Measurements from ENCODE around the gene NUDCD3.

NUDCD3 gene

DNA sequence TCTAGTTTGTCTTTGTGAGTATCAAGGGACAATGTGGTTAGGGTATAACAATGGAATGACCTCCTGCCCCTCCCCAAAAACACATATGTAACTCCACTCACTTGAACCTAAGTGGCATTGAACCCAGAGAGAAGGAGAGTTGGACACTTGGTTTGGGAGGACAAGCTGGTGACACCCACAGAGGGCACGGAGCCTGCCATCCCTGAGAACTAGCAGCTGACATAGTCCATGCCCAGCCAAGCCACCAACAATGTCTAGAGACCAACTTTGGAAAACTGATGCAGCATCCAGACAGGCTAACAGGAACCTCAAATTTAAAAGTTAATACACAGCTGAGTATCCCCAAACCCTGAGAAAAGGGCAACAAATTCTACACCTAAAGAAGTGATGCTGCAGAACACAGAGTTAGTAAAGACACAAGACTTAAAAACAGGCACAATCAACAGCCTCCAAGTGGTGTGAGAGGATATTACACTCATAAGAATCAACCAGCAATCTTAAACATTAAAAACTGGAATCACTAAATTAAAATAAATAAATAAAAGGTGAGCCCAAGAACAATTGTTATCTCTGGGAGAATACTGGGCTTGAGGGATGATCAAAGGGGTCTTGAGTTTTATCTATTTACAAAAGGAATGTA lies 27.2 kb downstream of the NUDCD3 start:
- no peak for DNase-seq (ENCODE audit: extremely low spot score)
- TF ChIP-seq SP1 (IDR thresholded peaks at IDR 0.05) (no peak), ARNT (IDR thresholded peaks at IDR 0.05) (no peak), LEF1 (IDR thresholded peaks at IDR 0.05; ENCODE audit: borderline replicate concordance) (no peak), TARDBP (IDR thresholded peaks at IDR 0.05) (no peak), SUZ12 (IDR thresholded peaks at IDR 0.05) (no peak), NFRKB (IDR thresholded peaks at IDR 0.05) (no peak), ZNF384 (IDR thresholded peaks at IDR 0.05) (no peak), CTBP1 (IDR thresholded peaks at IDR 0.05; ENCODE audit: borderline replicate concordance) (no peak), BHLHE40 (IDR thresholded peaks at IDR 0.05; ENCODE audit: borderline replicate concordance) (no peak), L3MBTL2 (conservative IDR thresholded peaks at IDR 0.05) (no peak), ELF4 (IDR thresholded peaks at IDR 0.05) (no peak), FOXK2 (IDR thresholded peaks at IDR 0.05) (no peak), HDGF (IDR thresholded peaks at IDR 0.05; ENCODE audit: borderline replicate concordance) (no peak)
- ChIA-PET POLR2A (interaction anchor here (0.9 kb wide), 1 partner anchor 27 kb away, joined by 3 read pairs; the partner anchor contains the start of gene NUDCD3), CTCF (interaction anchor here (0.6 to 0.7 kb wide), 2 partner anchors 26 to 510 kb away, joined by 4 read pairs; no protein-coding TSS in a partner anchor)

DNA sequence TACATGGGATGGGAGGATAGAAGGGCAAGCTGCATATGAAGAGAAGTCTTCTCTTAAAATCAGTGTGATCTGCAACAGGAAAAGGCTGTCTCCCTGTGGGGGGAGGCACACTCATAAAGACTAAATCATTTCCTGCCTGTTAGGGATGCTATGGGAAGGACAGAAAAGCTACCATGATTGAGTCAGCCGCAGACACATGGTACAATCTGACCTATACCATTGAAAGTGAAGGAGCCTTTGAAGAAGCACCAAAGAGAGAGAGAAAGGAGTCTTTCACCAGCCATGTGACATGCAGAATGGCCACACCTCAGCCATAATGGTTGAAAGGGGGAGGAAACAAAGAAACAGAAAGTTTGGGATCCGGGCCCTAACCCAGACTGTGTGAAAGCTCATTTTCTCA lies 29.1 kb downstream of the NUDCD3 start:
- no peak for DNase-seq (ENCODE audit: extremely low spot score)
- CTCF ChIA-PET = no interaction called here
- no peak for TF ChIP-seq FOXM1 (IDR thresholded peaks at IDR 0.05; ENCODE audit: borderline replicate concordance)
- TF ChIP-seq TARDBP (IDR thresholded peaks at IDR 0.05) = no peak
- no peak for TF ChIP-seq SP1 (IDR thresholded peaks at IDR 0.05)
- no peak for TF ChIP-seq ELF4 (IDR thresholded peaks at IDR 0.05)
- no peak for TF ChIP-seq ARNT (IDR thresholded peaks at IDR 0.05)
- TF ChIP-seq LEF1 (IDR thresholded peaks at IDR 0.05; ENCODE audit: borderline replicate concordance) = no peak
- TF ChIP-seq ZNF384 (IDR thresholded peaks at IDR 0.05) = no peak
- TF ChIP-seq FOXK2 (IDR thresholded peaks at IDR 0.05) = no peak
- no peak for TF ChIP-seq NFRKB (IDR thresholded peaks at IDR 0.05)
- no peak for TF ChIP-seq L3MBTL2 (conservative IDR thresholded peaks at IDR 0.05)
- no peak for TF ChIP-seq FOXA1 (IDR thresholded peaks at IDR 0.05)
- TF ChIP-seq PKNOX1 (IDR thresholded peaks at IDR 0.05) = no peak
- TF ChIP-seq HDGF (IDR thresholded peaks at IDR 0.05; ENCODE audit: borderline replicate concordance) = no peak
- POLR2A ChIA-PET = no interaction called here

- CTCF ChIA-PET = interaction anchor here (0.6 kb wide), 1 partner anchor 17 kb away, joined by 3 read pairs; no protein-coding TSS in a partner anchor
- POLR2A ChIA-PET = no interaction called here
- DNase-seq (ENCODE audit: extremely low spot score) = no peak
- TF ChIP-seq ELF4 (IDR thresholded peaks at IDR 0.05) (no peak), L3MBTL2 (conservative IDR thresholded peaks at IDR 0.05) (no peak), BHLHE40 (IDR thresholded peaks at IDR 0.05; ENCODE audit: borderline replicate concordance) (no peak), FOXM1 (IDR thresholded peaks at IDR 0.05; ENCODE audit: borderline replicate concordance) (no peak), SP1 (IDR thresholded peaks at IDR 0.05) (no peak), NFRKB (IDR thresholded peaks at IDR 0.05) (no peak), LEF1 (IDR thresholded peaks at IDR 0.05; ENCODE audit: borderline replicate concordance) (no peak), ARNT (IDR thresholded peaks at IDR 0.05) (no peak), FOXA1 (IDR thresholded peaks at IDR 0.05) (no peak), ZNF384 (IDR thresholded peaks at IDR 0.05) (no peak), TARDBP (IDR thresholded peaks at IDR 0.05) (no peak), HDGF (IDR thresholded peaks at IDR 0.05; ENCODE audit: borderline replicate concordance) (no peak)
Observed at GRCh38 chr7:44460325-44460724, 30.1 kb downstream of the NUDCD3 start.

DNA sequence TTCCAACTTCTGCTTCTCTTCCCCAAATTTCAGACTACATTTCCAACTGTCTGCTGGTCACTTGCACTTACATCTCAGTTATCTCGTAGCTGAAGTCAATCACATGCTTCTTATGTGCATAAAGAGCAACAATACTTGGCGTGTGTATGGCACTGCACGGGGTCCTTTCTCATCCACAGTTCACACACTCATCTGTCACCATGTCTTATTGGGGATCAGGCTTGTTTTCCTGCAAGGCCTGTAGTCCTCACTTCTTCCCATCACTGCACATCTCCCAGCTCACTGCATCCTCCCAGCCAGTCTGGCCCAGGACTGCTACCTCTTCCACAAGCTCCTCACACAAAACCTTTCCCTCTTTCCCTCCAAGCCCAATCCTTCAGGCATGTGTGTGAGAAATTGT lies 35.3 kb downstream of the NUDCD3 start:
- POLR2A ChIA-PET = no interaction called here
- no peak for DNase-seq (ENCODE audit: extremely low spot score)
- CTCF ChIA-PET = no interaction called here
- no peak for TF ChIP-seq NFRKB (IDR thresholded peaks at IDR 0.05)
- TF ChIP-seq SUZ12 (IDR thresholded peaks at IDR 0.05) = no peak
- no peak for TF ChIP-seq FOXK2 (IDR thresholded peaks at IDR 0.05)
- TF ChIP-seq ELF4 (IDR thresholded peaks at IDR 0.05) = no peak
- TF ChIP-seq HDGF (IDR thresholded peaks at IDR 0.05; ENCODE audit: borderline replicate concordance) = no peak
- no peak for TF ChIP-seq L3MBTL2 (conservative IDR thresholded peaks at IDR 0.05)
- no peak for TF ChIP-seq LEF1 (IDR thresholded peaks at IDR 0.05; ENCODE audit: borderline replicate concordance)
- TF ChIP-seq BHLHE40 (IDR thresholded peaks at IDR 0.05; ENCODE audit: borderline replicate concordance) = no peak
- no peak for TF ChIP-seq CTBP1 (IDR thresholded peaks at IDR 0.05; ENCODE audit: borderline replicate concordance)
- no peak for TF ChIP-seq SP1 (IDR thresholded peaks at IDR 0.05)
- no peak for TF ChIP-seq FOXA1 (IDR thresholded peaks at IDR 0.05)
- no peak for TF ChIP-seq ZNF384 (IDR thresholded peaks at IDR 0.05)
- TF ChIP-seq TARDBP (IDR thresholded peaks at IDR 0.05) = no peak
- TF ChIP-seq FOXM1 (IDR thresholded peaks at IDR 0.05; ENCODE audit: borderline replicate concordance) = no peak
- TF ChIP-seq PKNOX1 (IDR thresholded peaks at IDR 0.05) = no peak
- no peak for TF ChIP-seq ARNT (IDR thresholded peaks at IDR 0.05)

GRCh38 chr7:44454348-44454747 lies 36.1 kb downstream of the NUDCD3 start:
- CTCF ChIA-PET = no interaction called here
- no peak for TF ChIP-seq BHLHE40 (IDR thresholded peaks at IDR 0.05; ENCODE audit: borderline replicate concordance)
- TF ChIP-seq FOXM1 (IDR thresholded peaks at IDR 0.05; ENCODE audit: borderline replicate concordance) = no peak
- no peak for TF ChIP-seq ELF4 (IDR thresholded peaks at IDR 0.05)
- TF ChIP-seq SUZ12 (IDR thresholded peaks at IDR 0.05) = no peak
- no peak for TF ChIP-seq ARNT (IDR thresholded peaks at IDR 0.05)
- DNase-seq (ENCODE audit: extremely low spot score) = no peak
- POLR2A ChIA-PET = no interaction called here

- ChIA-PET CTCF (interaction anchor here (0.6 kb wide), 1 partner anchor 652 kb away, joined by 3 read pairs; no protein-coding TSS in a partner anchor), POLR2A (no interaction called here)
- DNase-seq (ENCODE audit: extremely low spot score) = no peak
- TF ChIP-seq ZNF384 (IDR thresholded peaks at IDR 0.05) = no peak
- TF ChIP-seq FOXA1 (IDR thresholded peaks at IDR 0.05) = no peak
- no peak for TF ChIP-seq TARDBP (IDR thresholded peaks at IDR 0.05)
- TF ChIP-seq FOXK2 (IDR thresholded peaks at IDR 0.05) = no peak
- TF ChIP-seq SP1 (IDR thresholded peaks at IDR 0.05) = no peak
- no peak for TF ChIP-seq FOXM1 (IDR thresholded peaks at IDR 0.05; ENCODE audit: borderline replicate concordance)
- TF ChIP-seq SUZ12 (IDR thresholded peaks at IDR 0.05) = no peak
- no peak for TF ChIP-seq L3MBTL2 (conservative IDR thresholded peaks at IDR 0.05)
- no peak for TF ChIP-seq LEF1 (IDR thresholded peaks at IDR 0.05; ENCODE audit: borderline replicate concordance)
- no peak for TF ChIP-seq CTBP1 (IDR thresholded peaks at IDR 0.05; ENCODE audit: borderline replicate concordance)
- no peak for TF ChIP-seq PKNOX1 (IDR thresholded peaks at IDR 0.05)
- TF ChIP-seq NFRKB (IDR thresholded peaks at IDR 0.05) = no peak
- TF ChIP-seq ELF4 (IDR thresholded peaks at IDR 0.05) = no peak
- no peak for TF ChIP-seq HDGF (IDR thresholded peaks at IDR 0.05; ENCODE audit: borderline replicate concordance)
- TF ChIP-seq ARNT (IDR thresholded peaks at IDR 0.05) = no peak
- no peak for TF ChIP-seq BHLHE40 (IDR thresholded peaks at IDR 0.05; ENCODE audit: borderline replicate concordance)
Observed at GRCh38 chr7:44451123-44451522, 39.3 kb downstream of the NUDCD3 start.

Data from HEK293T (cell line).